B cell (primary cell): ENCODE data around the gene ANK3. TPM values are rescaled to one million over a fixed set of nuclear protein-coding genes. Genes with fewer than 3 reads are reported as not detected.
A peak's percentile ranks its signal among the peaks of the same experiment; 100 is the strongest.

Experiments
- ATAC-seq: fragments of 200-7000 bp; cut with Tn5 transposase; one replicate; pipeline ENCODE4 v1.10.0; 2021; ENCODE audit warnings: low read depth, mild to moderate bottlenecking, moderate number of reproducible peaks, moderate library complexity
- CTCF ChIA-PET: fragments of 350-600 bp; sonication (Branson Sonifier 250); formaldehyde crosslinking; loops from one replicate; lab custom pipeline; 2021; ENCODE audit warnings: antibody characterized with exemption, inconsistent platforms; lab: Charles Lee
- POLR2A ChIA-PET: fragments of 350-600 bp; sonication (Branson Sonifier 250); formaldehyde crosslinking; loops from one replicate; lab custom pipeline; 2021; ENCODE audit warnings: antibody characterized with exemption; lab: Charles Lee
- DNase-seq: peaks from one replicate; pipeline ENCODE4 v3.0.0; 2013
- H2AFZ ChIP-seq: 2 replicates; pipeline ENCODE4 v1.6.1; 2012; ENCODE audit warnings: mild to moderate bottlenecking, low read depth, low read length; ENCODE audit not compliant: insufficient read depth, poor library complexity, severe bottlenecking
- H3K27ac ChIP-seq, 2 donors: 1 replicate in 1 of 2; 2 replicates in 1 of 2; pipeline ENCODE4 v1.5.1; 2012 to 2013; ENCODE audit warnings: low read length in 2 of 2, mild to moderate bottlenecking in 2 of 2, moderate library complexity in 1 of 2
- H3K27me3 ChIP-seq, 4 experiments: fragments of 200-600 bp in 1 of 4; sonication (generic) in 1 of 4; replicated peaks in 1 of 4; 1 replicate in 2 of 4; 2 replicates in 2 of 4; pipeline versions ENCODE4 v1.6.1 to v1.7.0; 2013 to 2016; ENCODE audit warnings: low read length in 3 of 4, mild to moderate bottlenecking in 2 of 4, mixed read lengths in 1 of 4, moderate library complexity in 1 of 4; ENCODE audit not compliant: insufficient read depth in 4 of 4, control insufficient read depth in 3 of 4; ENCODE audit errors: control extremely low read depth in 1 of 4
- H3K36me3 ChIP-seq, 2 experiments: replicated peaks in 1 of 2; 1 replicate in 1 of 2; 2 replicates in 1 of 2; pipeline versions ENCODE4 v1.6.1 to v1.7.1; 2013; ENCODE audit warnings: low read length in 1 of 2; ENCODE audit not compliant: insufficient read depth in 2 of 2, control insufficient read depth in 1 of 2; ENCODE audit errors: control extremely low read depth in 1 of 2, extremely low read depth in 1 of 2
- H3K4me1 ChIP-seq, 2 donors: fragments of 200-600 bp in 1 of 2; sonication (generic) in 1 of 2; 1 replicate in 1 of 2; 2 replicates in 1 of 2; pipeline versions ENCODE4 v1.5.1 to v1.6.1; 2013 to 2017; ENCODE audit warnings: low read length in 2 of 2; ENCODE audit not compliant: control insufficient read depth in 2 of 2, insufficient read depth in 2 of 2
- H3K4me2 ChIP-seq: replicated peaks from 2 replicates; pipeline ENCODE3; 2012; ENCODE audit warnings: mild to moderate bottlenecking, low read depth, low read length; ENCODE audit not compliant: poor library complexity, severe bottlenecking
- H3K4me3 ChIP-seq, 5 experiments: fragments of 200-600 bp in 1 of 5; sonication (generic) in 1 of 5; 1 replicate in 3 of 5; 2 replicates in 2 of 5; pipeline versions ENCODE4 v1.5.1 to v1.7.0; 2011 to 2016; ENCODE audit warnings: low read length in 4 of 5, mild to moderate bottlenecking in 4 of 5, low read depth in 2 of 5, control low read depth in 1 of 5, moderate library complexity in 1 of 5; ENCODE audit not compliant: insufficient read depth in 1 of 5; ENCODE audit errors: control extremely low read depth in 1 of 5, extremely low read depth in 1 of 5
- H3K79me2 ChIP-seq: fragments of 200-600 bp; sonication (generic); one replicate; pipeline ENCODE4 v1.6.0; 2016; ENCODE audit warnings: low read length; ENCODE audit not compliant: control insufficient read depth, insufficient read depth
- H3K9ac ChIP-seq: fragments of 200-600 bp; sonication (generic); 2 replicates; pipeline ENCODE4 v1.6.1; 2017; ENCODE audit warnings: mild to moderate bottlenecking, low read length, moderate library complexity
- H3K9me3 ChIP-seq, 3 donors: one replicate each; pipeline versions ENCODE4 v1.6.1 to v1.7.1; 2013; ENCODE audit warnings: low read length in 2 of 3; ENCODE audit not compliant: control insufficient read depth in 2 of 3, insufficient read depth in 1 of 3; ENCODE audit errors: control extremely low read depth in 1 of 3
- H4K20me1 ChIP-seq: 2 replicates; pipeline ENCODE4 v1.6.0; 2012; ENCODE audit warnings: mild to moderate bottlenecking, low read length; ENCODE audit not compliant: insufficient read depth, control insufficient read depth, poor library complexity, severe bottlenecking
- H3K27ac Mint-ChIP-seq: one replicate; pipeline ENCODE4 v1.8.0; 2021; ENCODE audit warnings: mixed read lengths
- H3K27me3 Mint-ChIP-seq: one replicate; pipeline ENCODE4 v1.8.0; 2021; ENCODE audit warnings: mixed read lengths
- H3K4me1 Mint-ChIP-seq: one replicate; pipeline ENCODE4 v1.8.0; 2021; ENCODE audit warnings: mixed read lengths
- H3K4me3 Mint-ChIP-seq: one replicate; pipeline ENCODE4 v1.8.0; 2021; ENCODE audit warnings: mixed read lengths
- H3K9me3 Mint-ChIP-seq: one replicate; pipeline ENCODE4 v1.8.0; 2022; ENCODE audit warnings: mixed read lengths; ENCODE audit not compliant: insufficient read depth
- EZH2 ChIP-seq: IDR thresholded peaks from 2 replicates; pipeline ENCODE4 v1.6.1; 2012; ENCODE audit warnings: borderline replicate concordance, low read depth, mild to moderate bottlenecking, moderate library complexity, low read length; ENCODE audit not compliant: insufficient read depth, poor library complexity, severe bottlenecking
- WGBS: methylation state at CpG from one replicate; pipeline ENCODE4 v1.1.5; 2013; ENCODE audit warnings: missing lambda C conversion rate; ENCODE audit not compliant: insufficient coverage; 5-methylcytosine and 5-hydroxymethylcytosine counted together
- intact Hi-C: fragments of 100-400 bp; cut with micrococcal nuclease; formaldehyde crosslinking; loops from one replicate; pipeline ENCODE4 v1.10.0; 2022
- polyA minus RNA-seq: library from RNA; depleted of rRNA, polyadenylated mRNA; stranded (reverse); fragments of >200 nt; gene quantifications from 2 replicates; pipeline ENCODE4 v1.2.3, GENCODE V29; 2012
- polyA plus RNA-seq: library from polyadenylated mRNA; depleted of rRNA; stranded (reverse); fragments of >200 nt; gene quantifications from 2 replicates; pipeline ENCODE4 v1.2.3, GENCODE V29; 2012
- total RNA-seq, 2 donors: library from RNA; stranded (reverse); fragments of 120-200 nt in 1 of 2; gene quantifications; 1 replicate in 1 of 2; 2 replicates in 1 of 2; pipeline versions ENCODE4 v1.2.3 to v1.2.4, GENCODE V29; 2013 to 2022
- TF ChIP-seq, protein P1 (sequence below): fragments of 200-600 bp; IDR thresholded peaks from one replicate; pipeline ENCODE4 v1.8.0; 2022; ENCODE audit warnings: antibody characterized with exemption, mild to moderate bottlenecking

ANK3 gene
- total RNA-seq (21.6 TPM in 2 replicates), polyA plus RNA-seq (1.5 and 4.9 TPM in 2 replicates), polyA minus RNA-seq (5.1 and 13.8 TPM in 2 replicates)
- 12.3 TPM for total RNA-seq (2013)

DNA sequence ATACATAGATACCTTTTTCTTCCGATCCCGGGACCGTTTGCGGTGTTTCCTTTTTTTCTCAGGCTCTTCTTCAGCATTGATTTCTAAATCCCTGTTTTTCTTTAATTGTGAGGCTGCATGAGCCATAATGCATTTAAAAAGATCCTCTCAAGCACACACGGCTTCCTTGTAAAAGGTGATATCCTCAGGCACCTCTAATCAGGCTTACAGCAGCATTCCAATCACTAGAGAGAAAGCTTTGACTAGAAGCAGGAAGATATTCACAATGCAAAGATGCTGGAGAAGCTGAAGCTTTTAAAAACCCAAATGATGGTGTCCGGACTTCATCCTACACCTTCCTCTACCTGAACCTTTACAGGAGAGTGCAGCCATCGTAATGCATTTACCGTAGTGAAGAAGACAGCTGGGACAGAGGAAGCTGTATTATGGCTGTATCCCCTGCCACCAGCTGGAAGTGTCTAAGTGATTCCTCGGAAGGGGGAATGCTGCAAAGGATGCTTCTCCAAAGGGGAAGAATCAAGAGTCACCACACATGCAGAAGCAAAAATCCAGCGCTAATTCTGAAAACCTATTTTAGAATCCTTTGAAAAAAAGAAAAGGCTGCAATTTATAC is at the start of gene ANK3:
ANK3 (minus strand) TSS at position 463 of the 613 bp plus-strand sequence; CDS start at position 126, 337 bp downstream.
- Mint-ChIP-seq H3K4me1 (peaks cover 24% of the 10 kb centered on the region), H3K27me3 (no peaks in the 10 kb centered on the region), H3K9me3 (no peaks in the 10 kb centered on the region), H3K4me3 (peak within 1 kb of the TSS; percentile 14), H3K27ac (peak within 1 kb of the TSS; percentile 3)
- H3K4me2 ChIP-seq: peak within 1 kb of the TSS; percentile 46
- peak within 1 kb of the TSS; percentile 35 for H2AFZ ChIP-seq
- no peak for ATAC-seq
- ChIA-PET CTCF (interaction anchor here (1.9 kb wide), 1 partner anchor 44 kb away, joined by 5 read pairs; no protein-coding TSS in a partner anchor), POLR2A (no interaction called here)
- peak within 1 kb of the TSS; percentile 20 for H3K9ac ChIP-seq
- no peaks in the 10 kb centered on the region for H4K20me1 ChIP-seq
- intact Hi-C loops: loop anchor here (5.0 kb wide), 1 partner anchor 37 kb away; no protein-coding TSS in a partner anchor
- H3K27ac ChIP-seq: peak within 1 kb of the TSS; percentile 15 to 27
- H3K27me3 ChIP-seq: no peaks in the 10 kb centered on the region
- peaks cover 24 to 26% of the 10 kb centered on the region in 2 donors for H3K4me1 ChIP-seq
- no peaks in the 10 kb centered on the region for H3K79me2 ChIP-seq
- 100% methylated on average over 1 of the region's 10 CpGs for WGBS
- no peaks in the 10 kb centered on the region for H3K9me3 ChIP-seq
- TF ChIP-seq, protein P1, sequence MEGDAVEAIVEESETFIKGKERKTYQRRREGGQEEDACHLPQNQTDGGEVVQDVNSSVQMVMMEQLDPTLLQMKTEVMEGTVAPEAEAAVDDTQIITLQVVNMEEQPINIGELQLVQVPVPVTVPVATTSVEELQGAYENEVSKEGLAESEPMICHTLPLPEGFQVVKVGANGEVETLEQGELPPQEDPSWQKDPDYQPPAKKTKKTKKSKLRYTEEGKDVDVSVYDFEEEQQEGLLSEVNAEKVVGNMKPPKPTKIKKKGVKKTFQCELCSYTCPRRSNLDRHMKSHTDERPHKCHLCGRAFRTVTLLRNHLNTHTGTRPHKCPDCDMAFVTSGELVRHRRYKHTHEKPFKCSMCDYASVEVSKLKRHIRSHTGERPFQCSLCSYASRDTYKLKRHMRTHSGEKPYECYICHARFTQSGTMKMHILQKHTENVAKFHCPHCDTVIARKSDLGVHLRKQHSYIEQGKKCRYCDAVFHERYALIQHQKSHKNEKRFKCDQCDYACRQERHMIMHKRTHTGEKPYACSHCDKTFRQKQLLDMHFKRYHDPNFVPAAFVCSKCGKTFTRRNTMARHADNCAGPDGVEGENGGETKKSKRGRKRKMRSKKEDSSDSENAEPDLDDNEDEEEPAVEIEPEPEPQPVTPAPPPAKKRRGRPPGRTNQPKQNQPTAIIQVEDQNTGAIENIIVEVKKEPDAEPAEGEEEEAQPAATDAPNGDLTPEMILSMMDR: no peak
- TF ChIP-seq EZH2: no peak
- H3K4me3 ChIP-seq: no peak within 1 kb of the TSS
- DNase-seq: no peak
- no peaks in the 10 kb centered on the region for H3K36me3 ChIP-seq

DNA sequence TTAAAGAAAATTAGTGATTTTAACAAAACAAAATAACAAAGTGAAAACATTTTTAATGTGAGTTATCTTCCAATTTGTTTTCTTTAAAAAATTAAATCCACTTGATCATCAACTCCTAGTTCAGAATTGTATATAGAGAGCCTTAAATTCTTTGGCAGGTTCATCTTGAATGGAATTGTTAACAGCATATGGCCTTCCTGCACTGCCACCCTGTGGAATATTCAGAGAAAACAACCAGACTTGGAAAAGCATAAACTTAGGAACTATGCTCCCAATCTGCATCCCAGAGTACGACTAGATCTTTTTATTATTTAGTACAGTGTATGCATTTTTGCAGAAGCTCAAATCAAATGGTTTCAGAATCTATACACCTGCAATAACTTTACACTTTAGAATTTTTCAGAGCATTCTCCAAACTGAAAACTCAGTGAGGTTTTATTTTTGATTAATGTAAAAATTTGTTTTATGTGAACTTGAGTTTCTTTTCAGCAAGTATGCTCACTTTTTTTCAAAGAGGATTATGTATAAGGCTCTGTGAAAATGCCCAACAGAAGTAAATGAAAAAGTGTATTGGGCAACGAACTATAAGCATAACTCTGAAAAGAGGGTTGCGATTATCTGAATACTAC is 44.9 kb upstream of the ANK3 start:
- no peaks in the 10 kb centered on the region for H3K9me3 ChIP-seq
- no peaks in the 10 kb centered on the region for H3K27me3 Mint-ChIP-seq
- no peak overlapping the region for H2AFZ ChIP-seq
- no peaks in the 10 kb centered on the region for H3K36me3 ChIP-seq
- no peaks in the 10 kb centered on the region for H4K20me1 ChIP-seq
- ChIA-PET CTCF (interaction anchor here (0.7 to 15.6 kb wide), 20 partner anchors 11 to 335 kb away, joined by 3 to 257 read pairs (median 6); no protein-coding TSS in a partner anchor), POLR2A (no interaction called here)
- H3K27ac Mint-ChIP-seq: no peak overlapping the region
- H3K27me3 ChIP-seq: no peaks in the 10 kb centered on the region
- no peaks in the 10 kb centered on the region for H3K79me2 ChIP-seq
- no peak overlapping the region for H3K27ac ChIP-seq
- no peak overlapping the region for H3K4me3 ChIP-seq
- intact Hi-C loops: loop anchor here (1.0 to 5.0 kb wide), 6 partner anchors 82 to 334 kb away; no protein-coding TSS in a partner anchor
- no peak overlapping the region for H3K4me3 Mint-ChIP-seq
- DNase-seq: peak; percentile 61
- H3K4me2 ChIP-seq: no peak overlapping the region
- H3K9me3 Mint-ChIP-seq: no peaks in the 10 kb centered on the region
- WGBS: 100% methylated on average over 1 of the region's 3 CpGs
- peaks cover 7% of the 10 kb centered on the region for H3K4me1 Mint-ChIP-seq
- H3K4me1 ChIP-seq: no peaks in the 10 kb centered on the region
- peak; percentile 56 for ATAC-seq
- no peak overlapping the region for H3K9ac ChIP-seq
- TF ChIP-seq EZH2: no peak
- TF ChIP-seq, protein P1: peak; percentile 77
